Mesendoderm (in vitro differentiated cells): ENCODE results near the gene GLIS1.

Experiments used
- DNase-seq: peaks from one replicate; pipeline ENCODE4 v3.0.0; 2013
- H2AK5ac ChIP-seq: 2 replicates; pipeline ENCODE4 v1.6.1; 2013; ENCODE audit warnings: low read length, inconsistent platforms
- H2BK120ac ChIP-seq: 2 replicates; pipeline ENCODE4 v1.6.1; 2013; ENCODE audit warnings: low read depth, mild to moderate bottlenecking, low read length, moderate library complexity, mixed read lengths
- H2BK15ac ChIP-seq: replicated peaks from 2 replicates; pipeline ENCODE4 v1.6.1; 2013; ENCODE audit warnings: low read depth, mild to moderate bottlenecking, moderate library complexity
- H2BK5ac ChIP-seq: 2 replicates; pipeline ENCODE4 v1.6.1; 2013; ENCODE audit warnings: low read length, inconsistent platforms
- H3K18ac ChIP-seq: 2 replicates; pipeline ENCODE4 v1.6.1; 2013; ENCODE audit warnings: mild to moderate bottlenecking, low read length, mixed read lengths
- H3K23ac ChIP-seq: one replicate; pipeline ENCODE4 v1.6.1; 2013; ENCODE audit warnings: low read length
- H3K27ac ChIP-seq: 2 replicates; pipeline ENCODE4 v1.5.1; 2013; ENCODE audit warnings: low read depth, mild to moderate bottlenecking, inconsistent platforms, low read length, moderate library complexity
- H3K27me3 ChIP-seq: 2 replicates; pipeline ENCODE4 v1.6.1; 2013; ENCODE audit warnings: low read length, control low read depth, mild to moderate bottlenecking, inconsistent platforms; ENCODE audit not compliant: insufficient read depth, poor library complexity
- H3K36me3 ChIP-seq: 2 replicates; pipeline ENCODE4 v1.6.1; 2013; ENCODE audit warnings: low read length, inconsistent platforms; ENCODE audit not compliant: control insufficient read depth, insufficient read depth
- H3K4ac ChIP-seq: one replicate; pipeline ENCODE4 v1.6.1; 2013; ENCODE audit warnings: low read depth, mild to moderate bottlenecking, low read length, moderate library complexity
- H3K4me1 ChIP-seq: 2 replicates; pipeline ENCODE4 v1.6.1; 2013; ENCODE audit warnings: low read depth, low read length, inconsistent platforms; ENCODE audit not compliant: control insufficient read depth
- H3K4me2 ChIP-seq: 2 replicates; pipeline ENCODE4 v1.6.1; 2013; ENCODE audit warnings: low read length
- H3K4me3 ChIP-seq: 2 replicates; pipeline ENCODE4 v1.5.1; 2013; ENCODE audit warnings: mild to moderate bottlenecking, low read length
- H3K56ac ChIP-seq: one replicate; pipeline ENCODE4 v1.6.1; 2013; ENCODE audit warnings: low read length
- H3K79me1 ChIP-seq: 2 replicates; pipeline ENCODE4 v1.6.1; 2013; ENCODE audit warnings: low read length, inconsistent platforms
- H3K79me2 ChIP-seq: 2 replicates; pipeline ENCODE4 v1.6.1; 2013; ENCODE audit warnings: mild to moderate bottlenecking, low read length; ENCODE audit not compliant: control insufficient read depth, insufficient read depth
- H3K9ac ChIP-seq: 2 replicates; pipeline ENCODE4 v1.6.1; 2013; ENCODE audit warnings: low read length, inconsistent platforms
- H4K5ac ChIP-seq: one replicate; pipeline ENCODE4 v1.6.1; 2013; ENCODE audit warnings: low read length
- H4K8ac ChIP-seq: one replicate; pipeline ENCODE4 v1.6.1; 2013; ENCODE audit warnings: low read depth, mild to moderate bottlenecking, control low read depth, low read length, moderate library complexity
- WGBS: extraction: QIAGEN DNeasy Blood & Tissue Kit; methylation state at CpG from one replicate; pipeline ENCODE4 v1.1.7; 2013; ENCODE audit warnings: low lambda C conversion rate, missing lambda C conversion rate; ENCODE audit not compliant: insufficient coverage; ENCODE audit errors: extremely low coverage; 5-methylcytosine and 5-hydroxymethylcytosine counted together

The GLIS1 gene

DNA sequence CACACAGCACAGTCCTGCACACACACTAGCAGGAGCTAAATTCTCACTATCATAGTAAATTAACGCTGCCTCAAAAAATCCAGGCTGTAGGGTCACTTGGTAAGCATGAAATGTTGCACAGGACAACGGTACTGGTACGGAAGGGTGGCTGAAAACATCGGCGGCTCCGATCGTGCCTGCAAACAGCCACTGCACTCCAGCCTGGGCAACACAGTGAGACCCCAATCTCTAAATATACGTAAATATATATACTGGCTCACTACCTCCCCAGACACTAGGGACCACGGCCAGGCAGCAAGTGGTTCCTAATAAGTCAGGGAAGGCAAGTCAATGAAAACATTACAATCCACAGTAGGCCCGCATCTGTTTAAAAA is 44.3 kb downstream of the GLIS1 start:
- Histone ChIP-seq H2BK15ac (no peak overlapping the region), H3K79me1 (peaks cover 27% of the 10 kb centered on the region), H3K27me3 (no peaks in the 10 kb centered on the region), H3K23ac (no peak overlapping the region), H3K56ac (peak overlapping the region; percentile 37), H2BK120ac (no peak overlapping the region), H3K79me2 (no peaks in the 10 kb centered on the region), H2AK5ac (no peak overlapping the region), H3K27ac (no peak overlapping the region), H3K9ac (peak overlapping the region; percentile 7), H3K18ac (no peak overlapping the region), H3K4me1 (peaks cover 16% of the 10 kb centered on the region), H2BK5ac (no peak overlapping the region), H3K36me3 (no peaks in the 10 kb centered on the region), H3K4ac (no peak overlapping the region), H3K4me3 (no peak overlapping the region), H4K8ac (no peak overlapping the region), H4K5ac (no peak overlapping the region), H3K4me2 (no peak overlapping the region)
- DNase-seq, result no peak
- WGBS, result no CpG with 5 or more reads among the region's 10 CpGs

DNA sequence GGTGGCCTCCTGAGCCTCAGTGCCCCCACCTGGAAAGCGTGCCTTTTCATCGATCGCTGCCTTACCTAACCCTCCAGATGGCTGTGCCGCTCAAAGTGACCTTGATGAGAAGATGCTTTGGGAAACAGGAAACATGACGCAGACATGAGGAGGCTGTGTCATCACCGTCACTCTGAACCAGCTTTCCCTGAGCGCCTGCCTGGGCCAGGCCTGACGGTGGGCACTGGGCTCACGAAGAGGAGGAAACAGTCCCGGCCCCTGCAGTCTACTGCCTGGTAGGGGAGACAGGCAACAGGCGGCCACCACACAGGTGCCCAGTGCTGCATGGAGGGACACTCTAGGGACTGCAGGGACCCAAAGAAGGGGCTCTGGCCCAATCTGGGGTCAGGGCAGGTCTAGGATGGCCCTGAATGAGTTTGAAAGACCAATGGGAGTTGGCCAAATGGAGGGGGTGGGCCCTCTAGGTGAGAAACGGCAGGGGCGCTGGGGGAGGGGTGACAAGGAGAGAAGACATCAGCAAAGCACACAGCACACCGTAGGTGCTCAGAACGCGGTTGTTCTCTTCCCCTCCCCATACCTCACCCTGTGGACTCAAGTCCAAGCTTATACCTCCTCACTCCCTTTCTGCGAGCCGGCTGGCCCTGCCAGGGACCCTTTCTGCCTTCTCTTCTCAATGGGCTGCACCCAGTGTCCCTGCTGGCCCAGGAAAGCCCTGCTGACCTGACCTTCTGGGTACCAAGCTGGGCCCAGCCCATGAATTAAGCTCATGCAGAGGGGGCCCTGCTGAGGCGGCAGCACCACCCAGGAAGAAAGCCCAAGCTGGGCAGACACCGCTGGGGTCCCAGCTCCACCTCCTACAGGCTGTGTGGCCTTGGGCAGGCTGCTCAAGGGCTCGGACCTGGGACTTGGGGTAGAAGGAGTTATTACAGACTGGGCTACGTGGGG is 44.9 kb downstream of the GLIS1 start:
- peak overlapping the region; percentile 32 for H2AK5ac ChIP-seq
- H3K4me2 ChIP-seq, result no peak overlapping the region
- peaks cover 28% of the 10 kb centered on the region for H3K79me1 ChIP-seq
- H3K27me3 ChIP-seq, result no peaks in the 10 kb centered on the region
- peak overlapping the region; percentile 2 for H3K18ac ChIP-seq
- no CpG with 5 or more reads among the region's 22 CpGs for WGBS
- no peak overlapping the region for H2BK15ac ChIP-seq
- no peak overlapping the region for H3K23ac ChIP-seq
- peak overlapping the region; percentile 65 for H3K56ac ChIP-seq
- no peak overlapping the region for H3K4ac ChIP-seq
- H3K9ac ChIP-seq, result peak overlapping the region; percentile 30
- H3K79me2 ChIP-seq, result no peaks in the 10 kb centered on the region
- H3K27ac ChIP-seq, result no peak overlapping the region
- H3K36me3 ChIP-seq, result no peaks in the 10 kb centered on the region
- H2BK120ac ChIP-seq, result no peak overlapping the region
- H4K8ac ChIP-seq, result no peak overlapping the region
- no peak overlapping the region for H3K4me3 ChIP-seq
- DNase-seq, result peak; percentile 51
- peaks cover 16% of the 10 kb centered on the region for H3K4me1 ChIP-seq
- H2BK5ac ChIP-seq, result no peak overlapping the region
- H4K5ac ChIP-seq, result no peak overlapping the region

DNA sequence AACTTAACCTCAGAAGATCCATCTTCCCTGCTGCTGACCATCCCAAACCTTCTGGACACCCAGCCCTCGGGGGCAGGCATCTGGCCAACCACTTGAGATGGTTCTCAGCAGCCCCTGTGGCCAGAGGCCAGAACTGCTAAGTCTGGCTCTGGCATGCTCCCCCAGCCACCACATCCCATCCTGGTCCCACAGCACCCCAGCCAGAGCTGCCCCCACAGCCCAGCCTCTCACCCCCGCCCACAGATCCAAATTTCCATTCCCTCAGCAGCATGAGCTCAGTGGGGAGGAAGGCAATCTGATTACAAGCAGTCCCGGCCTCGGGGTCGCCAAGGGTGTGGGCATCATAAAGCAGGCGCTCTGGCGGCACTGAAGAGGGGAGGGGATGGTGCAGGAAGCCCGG is 45.6 kb downstream of the GLIS1 start:
- no peak overlapping the region for H2BK120ac ChIP-seq
- WGBS, result no CpG with 5 or more reads among the region's 8 CpGs
- no peaks in the 10 kb centered on the region for H3K79me2 ChIP-seq

DNA sequence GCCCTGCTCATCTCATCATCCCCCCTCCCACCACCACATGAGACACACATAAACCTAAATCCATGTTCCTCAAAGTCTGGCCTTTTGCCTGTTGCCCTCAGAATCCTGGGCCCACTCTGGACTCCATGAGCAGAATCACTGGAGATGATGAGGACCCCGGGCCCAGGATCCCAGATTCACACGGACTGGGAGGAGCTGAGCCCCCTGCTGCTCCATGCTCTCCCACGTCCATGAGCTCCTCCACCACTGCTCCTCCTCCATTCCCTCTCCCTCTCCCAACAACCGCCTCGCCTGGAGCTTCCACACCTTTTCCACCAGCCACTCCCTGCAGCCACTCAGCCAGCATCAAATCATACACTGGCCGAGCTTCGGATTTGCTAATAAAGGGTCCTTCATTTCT is 47.6 kb downstream of the GLIS1 start:
- Histone ChIP-seq H3K56ac (no peak overlapping the region), H3K27me3 (no peaks in the 10 kb centered on the region), H3K4me2 (no peak overlapping the region), H3K79me2 (no peaks in the 10 kb centered on the region), H3K27ac (no peak overlapping the region), H4K8ac (no peak overlapping the region), H3K18ac (no peak overlapping the region), H3K79me1 (peaks cover 23% of the 10 kb centered on the region), H3K4me1 (peaks cover 25% of the 10 kb centered on the region), H3K9ac (no peak overlapping the region), H4K5ac (no peak overlapping the region), H3K4ac (no peak overlapping the region), H3K23ac (no peak overlapping the region), H2BK120ac (no peak overlapping the region), H3K4me3 (no peak overlapping the region), H2BK15ac (no peak overlapping the region), H3K36me3 (no peaks in the 10 kb centered on the region), H2BK5ac (no peak overlapping the region), H2AK5ac (no peak overlapping the region)
- no CpG with 5 or more reads among the region's 7 CpGs for WGBS
- no peak for DNase-seq

More for the DNA sequence above, 45.6 kb downstream of the GLIS1 start:
- Histone ChIP-seq H4K8ac (no peak overlapping the region), H4K5ac (no peak overlapping the region), H3K79me1 (peaks cover 26% of the 10 kb centered on the region), H3K18ac (no peak overlapping the region), H3K4me1 (peaks cover 17% of the 10 kb centered on the region), H3K4me2 (no peak overlapping the region), H3K27me3 (no peaks in the 10 kb centered on the region), H3K9ac (no peak overlapping the region), H3K27ac (no peak overlapping the region), H3K36me3 (no peaks in the 10 kb centered on the region), H2BK15ac (no peak overlapping the region), H3K4me3 (no peak overlapping the region), H3K23ac (no peak overlapping the region), H2AK5ac (no peak overlapping the region), H3K4ac (no peak overlapping the region), H2BK5ac (no peak overlapping the region), H3K56ac (peak overlapping the region; percentile 65)
- DNase-seq, result peak; percentile 77

- H3K4me2 ChIP-seq, result no peak overlapping the region
- H3K27ac ChIP-seq, result no peak overlapping the region
- H4K5ac ChIP-seq, result no peak overlapping the region
- no peak overlapping the region for H2BK120ac ChIP-seq
- H3K23ac ChIP-seq, result no peak overlapping the region
- no peak overlapping the region for H3K4me3 ChIP-seq
- no peak overlapping the region for H3K9ac ChIP-seq
- no peak for DNase-seq
- H3K79me2 ChIP-seq, result no peaks in the 10 kb centered on the region
- H3K27me3 ChIP-seq, result no peaks in the 10 kb centered on the region
- H2AK5ac ChIP-seq, result no peak overlapping the region
- no peak overlapping the region for H2BK15ac ChIP-seq
- H3K56ac ChIP-seq, result no peak overlapping the region
- no peak overlapping the region for H4K8ac ChIP-seq
- WGBS, result no CpG with 5 or more reads among the region's 11 CpGs
- H3K4me1 ChIP-seq, result peaks cover 32% of the 10 kb centered on the region
- H3K4ac ChIP-seq, result no peak overlapping the region
- H3K79me1 ChIP-seq, result peaks cover 20% of the 10 kb centered on the region
- no peaks in the 10 kb centered on the region for H3K36me3 ChIP-seq
- no peak overlapping the region for H2BK5ac ChIP-seq
- no peak overlapping the region for H3K18ac ChIP-seq
These were observed 48.6 kb downstream of the GLIS1 start for GRCh38 chr1:53690411-53690810.
